Middle frontal gyrus (tissue), 1 donor: ENCODE measurements around the gene STYXL1.
"Not testable (repeated sequence)": the region's sequence is repeated elsewhere in the genome, so short reads cannot be mapped to it uniquely, and the experiment has no call there.

Source experiments
- DNase-seq: peaks from one replicate; pipeline ENCODE4 v3.0.0-alpha.2; 2015; ENCODE audit warnings: low spot score; ENCODE audit errors: extremely low spot score

The STYXL1 gene

GRCh38 chr7:76047811-76048667 lies at the start of gene STYXL1, which contains the start of gene MDH2:
STYXL1 (minus strand) TSS chr7:76048000; CDS start chr7:76030523, 17,477 bp downstream.
MDH2 (plus strand) TSS chr7:76048106; CDS start chr7:76048161, 55 bp downstream.
- peak; percentile 92 for DNase-seq

- no peak for DNase-seq
Observed at GRCh38 chr7:76095908-76096307, 48.1 kb upstream of the STYXL1 start.

GRCh38 chr7:76094326-76094725 lies 46.5 kb upstream of the STYXL1 start:
- not testable (repeated sequence) for DNase-seq

- DNase-seq, result not testable (repeated sequence)
Observed at GRCh38 chr7:76093531-76093930, 45.7 kb upstream of the STYXL1 start.

- no peak for DNase-seq
Observed at GRCh38 chr7:76091506-76091905, 43.7 kb upstream of the STYXL1 start.

GRCh38 chr7:76089865-76090475 lies 42.2 kb upstream of the STYXL1 start:
- DNase-seq, result no peak

GRCh38 chr7:76087362-76087791 lies 39.6 kb upstream of the STYXL1 start:
- DNase-seq, result not testable (repeated sequence)

GRCh38 chr7:76086070-76086469 lies 38.3 kb upstream of the STYXL1 start:
- DNase-seq, result no peak

- not testable (repeated sequence) for DNase-seq
Observed at GRCh38 chr7:76084115-76084514, 36.3 kb upstream of the STYXL1 start.

- no peak for DNase-seq
Observed at GRCh38 chr7:76080204-76080603, 32.4 kb upstream of the STYXL1 start.

- DNase-seq, result no peak
Observed at GRCh38 chr7:76077435-76077834, 29.6 kb upstream of the STYXL1 start.

GRCh38 chr7:76076995-76077394 lies 29.2 kb upstream of the STYXL1 start:
- DNase-seq, result no peak

- no peak for DNase-seq
Observed at GRCh38 chr7:76074972-76075370, 27.2 kb upstream of the STYXL1 start.

- DNase-seq, result no peak
Observed at GRCh38 chr7:76074306-76074971, 26.6 kb upstream of the STYXL1 start.

- no peak for DNase-seq
Observed at GRCh38 chr7:76073335-76073990, 25.7 kb upstream of the STYXL1 start.

- no peak for DNase-seq
Observed at GRCh38 chr7:76072243-76073148, 24.7 kb upstream of the STYXL1 start.

- DNase-seq, result no peak
Observed at GRCh38 chr7:76071316-76072242, 23.8 kb upstream of the STYXL1 start.

- peak; percentile 47 for DNase-seq
Observed at GRCh38 chr7:76069238-76069638, 21.4 kb upstream of the STYXL1 start.
